ENCODE results near the gene HAPLN1.
"Not testable (repeated sequence)": the region's sequence is repeated elsewhere in the genome, so short reads cannot be mapped to it uniquely, and the experiment has no call there.

Gene HAPLN1

DNA sequence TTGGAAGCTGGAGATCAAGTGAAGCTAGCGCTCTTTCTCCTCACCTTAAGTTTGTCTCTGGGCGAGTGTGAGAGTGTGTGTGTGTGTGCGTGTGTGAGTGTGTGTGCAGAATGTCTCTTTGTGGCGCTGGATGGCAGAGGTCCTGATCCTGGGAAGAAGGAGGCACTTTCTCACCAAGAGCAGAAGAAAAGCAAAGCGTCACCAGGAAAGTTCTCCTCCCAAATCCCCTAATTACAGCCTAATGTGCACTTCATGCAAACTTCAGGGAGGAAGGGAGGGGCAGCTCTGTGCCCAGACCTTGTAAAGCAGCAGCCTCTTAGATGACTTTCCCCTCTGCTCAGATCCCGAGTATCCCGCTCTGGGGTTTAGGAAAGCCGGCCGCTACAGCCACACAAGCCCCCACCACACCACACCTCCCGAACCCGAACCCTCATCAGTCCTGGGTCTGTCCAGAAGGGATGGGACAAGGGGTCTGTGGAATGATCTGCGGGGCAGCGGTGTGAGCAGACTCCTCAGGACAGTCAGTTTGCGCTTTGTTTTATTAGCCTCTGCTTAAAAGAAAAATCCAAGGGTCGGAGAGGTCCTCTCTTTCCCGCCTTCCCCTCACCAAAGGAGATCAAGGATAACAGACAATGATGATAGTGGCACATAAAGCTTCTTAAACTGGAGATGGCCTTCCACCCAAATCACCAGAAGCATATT, at the start of gene HAPLN1:
HAPLN1 (minus strand) TSS at position 20 of the 702 bp plus-strand sequence. CDS start 47,332 bp downstream, outside the sequence.
- no peak for DNase-seq (ENCODE audit: low spot score)

DNA sequence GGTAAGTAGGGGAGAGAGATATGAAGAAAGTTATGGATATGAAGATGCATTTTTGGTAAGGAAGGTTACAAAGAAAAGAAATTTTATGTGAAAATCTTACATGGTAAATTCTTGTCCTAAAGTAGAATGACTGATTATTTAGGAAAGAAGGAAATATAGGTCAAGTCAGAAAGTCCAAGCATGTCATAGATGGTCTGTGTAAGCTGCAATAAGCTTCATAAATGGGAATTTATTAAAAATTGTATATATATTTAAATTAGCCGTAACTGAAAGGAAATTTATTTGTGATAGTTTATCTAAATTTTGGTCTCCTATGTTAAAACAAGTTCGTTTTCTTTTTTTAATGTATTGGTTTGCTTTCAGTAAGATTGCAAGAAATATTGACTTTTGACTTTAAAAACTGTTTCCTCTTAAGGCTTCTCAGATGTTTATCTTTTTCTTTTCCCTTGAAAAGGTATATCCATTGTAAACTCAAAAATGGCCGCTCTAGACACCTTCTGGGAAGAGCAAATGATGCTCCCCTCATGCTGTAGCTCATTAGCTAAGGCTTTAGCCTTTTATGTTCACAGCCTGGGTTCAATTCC, 46.8 kb upstream of the HAPLN1 start:
- DNase-seq (ENCODE audit: low spot score) = no peak

DNA sequence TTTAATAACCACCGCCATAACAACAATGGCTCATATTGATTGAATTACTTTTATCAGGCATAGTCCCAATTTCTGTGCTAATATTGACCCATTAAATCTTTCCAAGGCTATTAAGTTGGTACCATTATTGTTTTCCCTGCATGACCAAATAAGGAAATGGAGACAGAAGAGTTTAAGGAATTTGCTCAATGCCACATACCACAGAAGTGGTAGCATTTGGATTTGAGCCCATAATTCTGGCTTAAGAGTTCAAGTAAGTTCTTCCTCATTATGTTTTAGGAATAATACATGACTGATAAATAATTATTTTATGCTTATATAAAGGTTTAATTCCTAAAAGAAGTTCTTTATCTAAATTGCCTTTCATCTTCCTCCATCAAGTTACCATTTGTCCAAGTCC, 43.4 kb upstream of the HAPLN1 start:
- DNase-seq (ENCODE audit: low spot score) = no peak

DNA sequence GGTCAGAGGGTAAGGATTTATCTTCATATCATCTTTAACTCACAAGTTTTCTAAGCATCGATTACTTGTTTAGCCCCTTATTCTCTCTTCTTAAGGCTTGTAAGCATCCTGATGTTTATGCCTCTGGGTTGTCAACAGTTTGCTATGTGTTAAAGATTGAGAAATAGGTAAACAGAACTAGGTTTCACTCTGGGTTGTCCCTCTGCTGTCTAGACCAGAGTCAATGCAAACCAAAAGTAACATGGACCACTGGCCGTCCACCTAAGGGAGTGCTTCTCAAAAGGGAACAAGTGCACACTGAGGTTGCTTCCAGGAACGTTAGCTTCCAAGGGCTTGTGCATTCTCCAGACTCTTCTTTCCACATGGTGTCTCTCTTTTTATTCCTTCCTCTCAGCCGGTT, 39.9 kb upstream of the HAPLN1 start:
- DNase-seq (ENCODE audit: low spot score) = no peak

DNA sequence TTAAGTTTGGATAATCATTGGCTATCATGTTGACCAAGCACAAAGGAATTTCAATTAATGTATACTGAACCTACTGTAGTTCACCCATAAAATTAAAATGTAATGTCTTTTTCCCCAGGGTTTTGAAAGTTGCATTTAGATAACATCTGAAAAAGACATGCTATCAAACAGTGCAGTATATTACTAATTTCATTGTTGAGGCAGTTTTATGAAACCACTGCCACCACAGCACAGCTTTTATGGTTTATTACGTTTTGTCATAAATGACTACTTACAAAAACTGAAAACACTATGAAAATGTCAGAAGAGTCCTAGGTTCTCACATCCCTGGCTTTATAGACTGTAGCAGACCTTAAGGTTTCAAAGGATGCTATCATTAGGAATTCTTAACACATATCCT, 32.0 kb upstream of the HAPLN1 start:
- peak; percentile 17 for DNase-seq (ENCODE audit: low spot score)

DNA sequence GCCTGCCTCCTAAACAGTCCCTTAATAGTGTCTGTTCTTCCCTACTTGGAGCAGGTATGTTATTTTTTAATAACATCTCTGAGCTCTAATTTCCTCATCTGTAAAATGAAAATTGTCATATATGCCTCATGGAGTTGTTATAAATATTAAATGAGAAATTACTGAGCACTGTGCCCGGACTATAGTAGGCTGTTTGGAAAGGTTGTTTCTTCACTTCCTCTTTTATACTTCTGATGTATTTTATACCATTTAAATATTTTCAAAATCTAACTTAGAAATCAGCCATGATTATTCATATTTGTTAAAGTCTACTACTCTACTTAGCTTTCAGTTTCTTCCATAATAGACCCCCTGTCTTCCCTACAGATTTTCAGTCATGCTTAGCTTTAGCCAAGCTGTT, 30.5 kb upstream of the HAPLN1 start:
- no peak for DNase-seq (ENCODE audit: low spot score)

DNA sequence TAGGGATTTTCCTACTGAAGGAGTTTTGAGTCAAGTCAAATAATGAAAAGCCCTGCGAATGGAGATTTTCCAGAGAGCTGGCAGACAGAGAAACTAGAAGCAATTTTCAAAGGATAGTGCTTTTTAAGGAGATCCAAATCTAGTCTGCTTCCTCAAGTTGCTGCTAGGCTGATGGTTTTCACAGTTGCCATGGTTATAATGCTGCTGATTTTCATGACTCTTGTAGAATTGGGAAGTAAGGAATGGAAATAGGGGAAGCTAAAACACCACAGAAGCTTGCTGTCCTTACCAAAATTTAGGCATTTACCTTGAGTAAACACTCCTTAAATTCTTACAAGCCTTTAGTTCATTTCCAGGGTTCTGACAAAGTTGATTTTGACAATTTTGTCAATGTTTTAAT, 30.1 kb upstream of the HAPLN1 start:
- no peak for DNase-seq (ENCODE audit: low spot score)

DNA sequence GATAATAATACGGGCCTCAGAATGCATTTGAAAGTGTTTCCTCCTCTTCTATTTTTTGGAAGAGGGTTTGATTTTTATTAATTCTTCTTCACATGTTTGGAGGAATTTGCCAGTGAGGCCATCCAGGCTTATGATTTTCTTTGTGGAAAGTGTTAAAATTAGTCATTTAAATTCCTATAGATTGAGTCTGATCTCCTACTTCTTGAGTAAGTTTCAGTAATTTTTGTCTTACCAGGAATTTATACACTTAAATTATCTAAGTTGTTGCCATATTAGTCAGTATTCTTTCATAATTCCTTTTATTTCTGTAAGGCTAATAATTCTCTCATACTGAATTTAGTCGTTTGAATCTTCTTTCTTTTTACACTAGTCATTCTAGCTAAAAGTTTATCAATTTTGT, 25.2 kb upstream of the HAPLN1 start:
- no peak for DNase-seq (ENCODE audit: low spot score)

DNA sequence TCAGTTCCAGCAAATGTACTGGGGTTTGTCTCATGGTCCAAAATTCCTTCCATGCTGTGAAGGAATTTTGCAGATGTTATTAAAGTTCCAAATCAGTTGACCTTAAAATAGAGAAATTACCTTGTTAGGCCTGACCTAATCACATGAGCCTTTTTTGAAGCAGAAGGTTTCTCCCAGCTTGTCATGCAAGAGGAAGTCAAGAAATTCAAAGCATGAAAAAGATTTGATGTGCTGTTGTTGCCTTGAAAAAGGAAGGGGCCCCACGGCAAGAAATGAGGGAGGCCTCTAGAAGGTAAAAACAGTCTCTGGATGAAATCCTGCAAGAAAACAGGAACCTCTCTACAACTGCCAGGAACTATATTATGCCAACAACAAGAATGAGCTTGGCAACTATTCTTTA, 24.2 kb upstream of the HAPLN1 start:
- DNase-seq (ENCODE audit: low spot score) = no peak

DNA sequence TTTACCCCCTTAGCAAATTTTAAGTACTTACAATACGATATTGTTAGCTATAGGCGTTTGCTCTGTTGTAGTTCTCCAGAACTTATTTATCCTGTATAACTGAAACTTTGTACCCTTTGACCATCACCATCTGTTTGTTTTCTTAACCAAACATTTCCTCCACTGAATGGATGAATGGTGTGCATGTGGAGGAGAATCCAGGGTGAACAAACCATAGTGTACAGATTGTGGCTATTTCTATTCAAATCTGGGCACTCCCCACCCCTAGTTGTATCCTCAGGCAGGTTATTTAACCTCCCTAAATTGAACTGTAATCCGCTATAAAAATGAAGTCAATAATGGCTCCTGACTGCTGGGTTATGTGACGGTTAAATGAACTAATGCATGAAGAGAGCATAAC, 21.4 kb upstream of the HAPLN1 start:
- no peak for DNase-seq (ENCODE audit: low spot score)

DNA sequence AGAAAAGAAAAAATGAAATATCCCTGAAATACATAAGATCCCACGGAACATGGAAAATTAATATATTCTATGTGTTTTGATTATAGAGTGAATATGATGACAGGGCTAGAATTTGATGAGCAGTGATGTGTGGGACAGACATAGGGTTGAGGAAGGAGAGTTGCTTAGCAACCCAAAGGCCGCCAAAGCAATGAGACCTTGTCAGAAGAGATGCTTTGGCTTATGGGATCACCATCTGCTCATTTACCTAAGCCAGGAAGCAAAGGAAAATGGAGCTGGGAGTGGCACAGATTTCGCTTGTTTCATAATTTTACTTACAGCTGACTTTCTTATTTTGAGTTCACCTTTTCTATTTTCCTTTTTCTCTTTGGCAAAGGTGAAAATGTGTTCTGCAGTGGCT, 20.9 kb upstream of the HAPLN1 start:
- no peak for DNase-seq (ENCODE audit: low spot score)

DNA sequence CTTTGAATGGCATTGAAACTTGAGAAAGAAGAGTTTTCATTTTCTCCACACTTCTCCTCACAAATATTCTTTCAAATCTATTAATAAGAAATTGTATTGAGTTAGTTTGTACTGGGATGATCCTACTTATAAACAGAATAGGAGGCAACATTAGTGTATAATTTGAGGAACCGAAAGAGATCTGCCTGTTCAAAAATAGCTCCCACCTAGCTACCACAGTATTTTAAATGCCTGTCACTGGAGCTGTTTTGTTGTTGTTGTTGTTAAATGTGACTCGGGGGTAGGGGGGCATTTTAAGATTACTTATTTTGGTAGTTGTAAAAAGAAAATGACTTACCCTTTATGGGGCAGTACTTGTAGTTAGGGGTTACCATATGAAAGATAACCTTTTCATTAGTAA, 20.1 kb upstream of the HAPLN1 start:
- DNase-seq (ENCODE audit: low spot score) = no peak

DNA sequence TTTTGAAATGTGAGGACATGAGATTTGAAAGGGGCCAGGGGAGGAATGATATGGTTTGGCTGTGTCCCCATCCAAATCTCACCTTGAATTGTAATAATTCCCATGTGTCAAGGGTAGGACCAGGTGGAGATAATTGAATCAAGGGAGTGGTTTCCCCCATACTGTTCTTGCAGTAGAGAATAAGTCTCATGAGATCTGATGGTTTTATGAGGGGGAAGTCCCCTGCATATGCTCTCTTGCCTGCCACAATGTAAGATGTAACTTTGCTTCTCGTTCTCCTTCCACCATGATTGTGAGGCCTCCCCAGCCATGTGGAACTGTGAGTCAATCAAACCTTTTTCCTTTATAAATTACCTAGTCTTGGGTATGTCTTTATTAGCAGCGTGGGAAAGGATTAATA, 15.5 kb upstream of the HAPLN1 start:
- DNase-seq (ENCODE audit: low spot score) = not testable (repeated sequence)

DNA sequence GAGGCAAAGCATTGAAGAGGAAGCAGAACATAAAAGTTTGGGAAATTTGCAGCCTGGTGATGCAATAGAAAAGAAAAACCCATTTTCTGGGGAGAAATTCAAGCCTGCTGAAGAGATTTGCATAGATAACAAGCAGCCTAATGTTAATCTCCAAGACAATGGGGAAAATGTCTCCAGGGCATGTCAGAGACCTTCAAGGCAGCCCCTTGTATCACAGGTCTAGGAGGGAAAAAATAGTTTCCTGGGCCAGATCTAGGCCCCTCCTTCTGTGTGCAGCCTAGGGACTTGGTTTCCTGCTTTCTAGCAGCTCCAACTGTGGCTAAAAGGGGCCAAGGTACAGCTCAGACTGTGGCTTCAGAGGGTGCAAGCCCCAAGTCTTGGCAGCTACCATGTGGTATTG, 14.4 kb upstream of the HAPLN1 start:
- not testable (repeated sequence) for DNase-seq (ENCODE audit: low spot score)

DNA sequence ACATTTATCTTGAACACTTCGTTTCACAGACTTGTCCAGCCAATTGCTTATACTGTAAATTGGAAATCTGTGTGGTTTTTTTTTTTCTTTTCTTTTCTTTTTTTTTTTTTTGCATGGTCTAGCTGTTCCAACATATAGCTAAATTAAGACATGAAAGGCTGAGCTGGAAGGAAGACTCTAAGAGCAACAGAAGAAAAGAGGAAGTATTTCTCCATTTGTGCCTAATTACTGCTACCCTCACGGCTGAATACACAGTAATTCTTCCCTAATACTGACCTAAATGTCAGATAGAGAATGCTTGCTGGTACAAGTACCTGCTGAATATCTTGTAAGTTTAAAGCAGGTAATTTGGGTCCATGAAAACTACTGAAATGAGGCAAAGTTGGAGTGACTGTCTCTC, 11.0 kb upstream of the HAPLN1 start:
- no peak for DNase-seq (ENCODE audit: low spot score)

DNA sequence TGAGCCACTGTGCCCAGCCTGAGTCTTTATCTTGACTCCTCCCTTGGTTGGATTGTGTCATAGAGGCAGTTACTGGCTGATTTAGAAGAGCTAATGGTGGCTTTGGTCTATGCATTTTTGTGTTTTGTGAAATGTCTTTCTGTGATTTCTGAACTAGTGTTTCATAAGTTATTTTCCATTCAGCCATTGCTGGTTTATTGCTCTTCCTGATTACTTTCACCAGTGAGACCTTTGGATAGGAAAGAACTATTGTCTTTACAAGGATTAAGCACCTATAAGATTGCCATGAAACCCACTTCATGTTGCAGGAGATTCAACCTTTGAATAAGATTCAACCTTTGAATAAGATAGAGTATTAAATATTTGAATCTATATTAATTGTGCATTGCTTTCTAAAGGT, 8.7 kb upstream of the HAPLN1 start:
- DNase-seq (ENCODE audit: low spot score) = no peak

DNA sequence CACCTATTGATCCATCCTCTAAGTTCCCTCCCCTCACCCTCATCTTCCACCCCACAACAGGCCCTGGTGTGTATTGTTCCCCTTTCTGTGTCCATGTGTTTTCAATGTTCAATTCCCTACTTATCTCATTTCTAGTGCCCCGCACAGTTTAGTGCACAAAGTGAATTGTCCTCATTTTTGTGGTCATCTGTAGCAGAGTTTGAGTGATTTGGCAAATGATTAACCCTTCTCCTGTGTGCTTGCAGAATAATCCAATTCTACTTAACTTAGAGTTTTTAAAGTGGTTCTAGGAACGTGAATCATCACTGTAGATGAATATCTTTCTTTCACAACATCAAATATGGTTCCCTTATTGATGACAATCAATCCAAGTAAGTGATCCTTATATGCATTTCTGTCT, 6.3 kb upstream of the HAPLN1 start:
- DNase-seq (ENCODE audit: low spot score) = no peak

DNA sequence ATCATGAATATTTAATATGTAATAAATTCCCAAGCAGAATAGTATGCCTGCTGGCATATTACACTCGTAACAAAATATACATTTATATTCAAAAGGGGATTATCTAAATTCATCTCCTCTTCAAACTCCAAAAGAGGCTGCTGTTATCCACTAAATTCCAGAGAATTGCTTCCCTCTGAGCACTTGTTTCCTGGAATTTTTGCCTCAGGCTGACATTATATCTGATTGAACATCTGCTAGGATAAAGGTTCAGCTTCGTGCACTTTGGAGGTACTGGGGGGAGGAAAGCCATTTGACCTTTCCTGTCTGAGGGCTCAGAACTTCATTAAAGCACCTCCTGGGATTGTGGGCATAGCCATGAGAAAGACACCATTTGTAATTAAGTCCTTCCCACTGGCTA, 4.3 kb upstream of the HAPLN1 start:
- no peak for DNase-seq (ENCODE audit: low spot score)

DNA sequence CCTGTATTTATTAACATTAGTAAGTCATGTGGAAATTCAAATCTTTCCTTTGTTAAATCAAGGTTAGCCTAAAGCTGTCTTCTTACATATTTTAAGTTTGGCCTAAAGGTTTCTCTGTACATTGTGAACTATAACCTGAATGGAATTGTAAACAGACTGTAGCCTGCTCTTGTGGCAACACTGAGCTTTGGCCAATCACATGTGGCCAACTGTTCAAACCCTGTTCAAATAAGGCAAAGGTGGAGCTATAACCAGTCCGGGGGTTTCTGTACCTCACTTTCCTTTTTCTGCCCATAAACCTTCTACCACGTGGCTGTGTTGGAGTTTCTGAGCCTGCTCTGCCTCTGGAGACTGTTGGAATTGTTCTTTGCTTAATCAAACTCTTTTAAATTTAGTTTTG, 3.3 kb upstream of the HAPLN1 start:
- no peak for DNase-seq (ENCODE audit: low spot score)

DNA sequence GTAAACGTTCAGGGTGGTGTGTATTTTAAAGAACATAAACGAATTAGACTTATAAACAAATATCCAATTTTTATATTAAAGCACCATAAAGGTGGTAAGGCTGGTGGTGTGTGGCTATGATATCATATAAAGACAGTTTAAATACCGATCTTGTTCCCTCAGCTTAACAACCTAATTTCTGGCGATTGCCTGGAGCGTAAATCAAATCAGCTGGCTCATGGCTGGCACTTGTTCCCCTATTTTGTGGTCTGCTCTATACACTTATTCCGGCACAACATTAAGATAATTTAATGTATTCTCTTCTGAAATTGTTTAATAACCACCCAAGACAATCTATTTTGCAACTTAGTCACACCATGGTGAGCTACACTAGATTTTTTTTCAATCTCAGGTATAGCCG, 2.4 kb upstream of the HAPLN1 start:
- no peak for DNase-seq (ENCODE audit: low spot score)

DNA sequence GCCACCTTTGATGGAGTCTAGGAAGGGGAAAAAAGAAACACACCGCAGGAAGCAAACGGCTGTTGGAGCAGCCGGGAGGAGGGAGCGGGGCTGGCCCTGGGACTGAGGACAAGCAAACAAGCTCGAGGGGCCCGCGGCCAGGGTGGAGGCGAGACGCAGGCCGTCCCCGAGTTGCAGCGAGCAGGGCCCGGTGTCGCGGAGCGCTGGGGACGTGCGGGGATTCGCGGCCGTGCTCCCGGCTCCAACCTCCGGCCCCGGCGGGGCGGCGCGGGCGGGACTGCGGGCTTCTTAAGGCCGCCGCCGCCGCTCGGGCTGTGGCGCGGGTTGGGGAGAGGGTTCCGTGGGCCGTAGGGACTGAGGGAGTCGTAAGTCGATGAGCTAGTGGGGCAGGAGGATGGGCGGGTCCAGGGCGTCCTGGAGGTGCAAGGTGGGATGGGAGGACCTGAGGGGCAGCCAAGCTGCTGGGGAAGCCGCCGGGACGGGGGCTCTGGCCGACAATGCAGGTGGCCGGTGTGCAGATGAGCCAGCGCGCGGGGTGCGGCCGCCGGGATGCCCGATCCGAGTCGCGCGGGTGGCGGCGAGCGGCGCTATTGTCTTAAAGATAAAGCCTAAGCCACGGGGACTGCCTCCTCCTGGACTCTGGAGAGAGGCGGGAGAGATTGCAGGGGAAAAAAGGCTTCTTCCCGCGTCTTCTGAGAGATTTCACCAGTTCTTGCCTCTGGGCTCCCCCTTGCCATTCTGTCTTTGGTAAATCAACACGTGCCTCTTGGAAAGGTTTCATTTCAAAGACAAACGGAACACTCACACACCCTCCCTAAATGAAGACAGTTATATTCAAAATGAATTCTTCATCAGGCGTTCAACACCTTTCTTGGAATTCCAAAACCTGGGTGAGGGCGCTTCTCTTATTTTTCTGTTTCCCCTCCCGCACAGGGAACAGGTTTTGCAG, 1.6 kb upstream of the HAPLN1 start:
- DNase-seq (ENCODE audit: low spot score) = peak; percentile 20

DNA sequence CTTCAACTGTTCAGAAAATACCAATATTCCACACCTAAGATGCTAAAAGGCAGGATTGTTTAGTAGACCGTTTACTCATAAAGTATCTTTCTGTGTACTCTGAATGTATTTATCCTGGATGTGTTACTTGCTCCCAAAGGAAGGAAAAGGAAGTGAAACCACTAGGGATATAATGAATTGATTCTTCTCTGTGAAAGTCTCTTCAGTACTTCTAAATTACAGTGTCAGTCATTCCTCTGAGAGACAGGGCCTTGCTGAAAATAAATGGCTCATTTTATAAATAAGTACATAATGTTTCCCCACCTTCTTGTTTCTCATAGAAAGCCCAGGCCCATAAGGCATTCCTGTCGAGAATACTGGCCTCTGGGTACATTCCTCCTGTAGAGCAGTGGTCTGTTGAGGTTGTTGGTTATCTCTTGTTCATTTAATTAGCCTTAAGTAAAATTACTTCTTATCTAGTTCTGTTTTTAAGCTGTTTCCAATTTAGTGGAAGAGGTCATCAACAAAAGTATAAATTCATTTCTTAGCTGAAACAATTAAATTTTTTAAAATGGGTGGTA, 1.6 kb downstream of the HAPLN1 start:
- DNase-seq (ENCODE audit: low spot score) = no peak

Measured in LoVo (cell line).